Keratinocyte (primary cell): ENCODE data around the gene KCNT2. TPM values are rescaled to one million over a fixed set of nuclear protein-coding genes. Genes with fewer than 3 reads are reported as not detected.

Experiments used
- DNase-seq: peaks from one replicate; pipeline ENCODE4 v3.0.0-alpha.2; 2011; ENCODE audit warnings: low read depth, missing footprints, low spot score
- FAIRE-seq: peaks from 2 replicates; lab custom pipeline; 2011; peaks lifted over from hg19 to GRCh38; lab: Jason Lieb, UNC
- H2AFZ ChIP-seq: 2 replicates; pipeline ENCODE4 v1.6.0; 2012; ENCODE audit warnings: low read length, control low read depth, inconsistent platforms; ENCODE audit not compliant: control insufficient read depth
- H3K27ac ChIP-seq: 2 replicates; pipeline ENCODE4 v1.5.1; 2011; ENCODE audit warnings: low read length; ENCODE audit not compliant: control insufficient read depth, insufficient read depth
- H3K27me3 ChIP-seq: 3 replicates; pipeline ENCODE4 v1.6.0; 2011; ENCODE audit warnings: low read length; ENCODE audit not compliant: control insufficient read depth, insufficient read depth; ENCODE audit errors: extremely low read depth
- H3K36me3 ChIP-seq, 2 experiments: 2 replicates in 1 of 2; 3 replicates in 1 of 2; pipeline ENCODE4 v1.5.1; 2011; ENCODE audit warnings: low read length in 2 of 2, mild to moderate bottlenecking in 1 of 2; ENCODE audit not compliant: control insufficient read depth in 2 of 2, insufficient read depth in 2 of 2; ENCODE audit errors: extremely low read depth in 1 of 2
- H3K4me1 ChIP-seq: 3 replicates; pipeline ENCODE4 v1.5.1; 2011; ENCODE audit warnings: low read length; ENCODE audit not compliant: control insufficient read depth, insufficient read depth; ENCODE audit errors: extremely low read depth
- H3K4me2 ChIP-seq: 3 replicates; pipeline ENCODE4 v1.6.0; 2011; ENCODE audit warnings: low read depth, low read length; ENCODE audit not compliant: control insufficient read depth, insufficient read depth; ENCODE audit errors: extremely low read depth
- H3K4me3 ChIP-seq, 3 experiments: fragments of 200-600 bp in 1 of 3; sonication (generic) in 1 of 3; 2 replicates in 2 of 3; 3 replicates in 1 of 3; pipeline ENCODE4 v1.5.1; 2011 to 2016; ENCODE audit warnings: low read length in 3 of 3, mild to moderate bottlenecking in 3 of 3, control low read depth in 2 of 3, inconsistent platforms in 1 of 3, low read depth in 1 of 3, mixed read lengths in 1 of 3, mixed run types in 1 of 3, moderate library complexity in 1 of 3; ENCODE audit not compliant: control insufficient read depth in 2 of 3, insufficient read depth in 2 of 3; ENCODE audit errors: extremely low read depth in 1 of 3
- H3K79me2 ChIP-seq: 2 replicates; pipeline ENCODE4 v1.6.0; 2012; ENCODE audit warnings: low read length; ENCODE audit not compliant: control insufficient read depth, insufficient read depth
- H3K9ac ChIP-seq: 3 replicates; pipeline ENCODE4 v1.6.0; 2011; ENCODE audit warnings: low read length; ENCODE audit not compliant: control insufficient read depth, insufficient read depth; ENCODE audit errors: extremely low read depth
- H3K9me1 ChIP-seq: 3 replicates; pipeline ENCODE4 v1.6.0; 2011; ENCODE audit warnings: low read length; ENCODE audit not compliant: control insufficient read depth, insufficient read depth; ENCODE audit errors: extremely low read depth
- H3K9me3 ChIP-seq: 2 replicates; pipeline ENCODE4 v1.5.1; 2012; ENCODE audit warnings: low read depth, low read length; ENCODE audit not compliant: control insufficient read depth
- H4K20me1 ChIP-seq: 3 replicates; pipeline ENCODE4 v1.6.0; 2011; ENCODE audit warnings: low read length; ENCODE audit not compliant: control insufficient read depth, insufficient read depth; ENCODE audit errors: extremely low read depth
- CTCF ChIP-seq, 3 experiments: IDR thresholded peaks in 1 of 3; conservative IDR thresholded peaks in 1 of 3; optimal IDR thresholded peaks in 1 of 3; 2 replicates in 2 of 3; 3 replicates in 1 of 3; pipeline versions ENCODE3 to v1.5.1; 2011; ENCODE audit warnings: low read length in 3 of 3, mild to moderate bottlenecking in 3 of 3, moderate library complexity in 2 of 3, control low read depth in 1 of 3, inconsistent platforms in 1 of 3; ENCODE audit not compliant: insufficient read depth in 2 of 3; ENCODE audit errors: extremely low read depth in 1 of 3
- EZH2 ChIP-seq: IDR thresholded peaks from one replicate; pipeline ENCODE4 v1.6.1; 2012; ENCODE audit warnings: inconsistent platforms, mild to moderate bottlenecking, low read length, moderate library complexity
- dilution Hi-C: fragments of 300-500 bp; cut with MboI; formaldehyde crosslinking; loops from one replicate; pipeline ENCODE4 v1.7.0; 2020; ENCODE audit warnings: low sequenced_read_pairs; ENCODE audit not compliant: extremely low pct_ligation_motif_present
- polyA plus RNA-seq, 5 experiments: library from polyadenylated mRNA; depleted of rRNA in 3 of 5; stranded (reverse) in 3 of 5; stranded (forward) in 1 of 5; unstranded in 1 of 5; fragments of >200 nt; gene quantifications; 1 replicate in 1 of 5; 2 replicates in 3 of 5; 3 replicates in 1 of 5; pipeline versions ENCODE4 v1.2.1 to v1.2.3, GENCODE V29; 2011 to 2012; ENCODE audit warnings: missing spikeins in 2 of 5, low read depth in 1 of 5, low replicate concordance in 1 of 5

KCNT2 gene
- polyA plus RNA-seq, 1 donor (not counting 4 experiments of a cell fraction or from before 2014, with no cell fraction given): not detected

DNA sequence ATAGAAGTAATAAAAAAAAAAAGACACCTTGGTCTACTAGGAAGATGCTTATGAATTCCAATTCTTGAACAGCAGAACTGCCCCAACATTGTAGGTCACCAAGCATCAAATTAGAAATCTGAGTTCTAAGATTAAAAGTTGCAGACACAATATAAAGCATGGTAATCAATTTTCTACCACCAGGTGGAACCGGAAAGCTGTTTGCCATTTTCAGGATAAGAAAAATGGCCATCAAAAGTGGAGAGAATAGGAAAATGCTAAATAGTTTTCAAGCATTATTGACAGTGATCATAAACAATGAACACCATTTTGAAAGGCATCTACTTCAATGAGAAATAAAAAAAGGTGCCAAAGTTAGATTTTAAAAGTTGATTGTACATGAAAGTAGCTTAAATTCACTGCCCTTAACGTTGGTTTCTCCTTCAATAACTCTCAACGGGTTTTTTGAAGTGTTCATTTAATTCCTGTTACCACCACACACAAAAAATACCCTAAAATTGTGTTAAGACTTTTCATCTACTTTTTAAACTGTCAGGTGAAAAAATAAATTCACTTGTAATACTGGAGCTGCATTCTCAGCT, 252.9 kb downstream of the KCNT2 start:
- Histone ChIP-seq H3K4me2 (no peak overlapping the region), H3K27ac (no peak overlapping the region), H3K9me1 (no peaks in the 10 kb centered on the region), H3K27me3 (no peaks in the 10 kb centered on the region), H3K4me1 (peaks cover 2% of the 10 kb centered on the region), H3K9me3 (no peaks in the 10 kb centered on the region), H3K9ac (no peak overlapping the region), H3K36me3 (no peaks in the 10 kb centered on the region), H2AFZ (no peak overlapping the region), H4K20me1 (no peaks in the 10 kb centered on the region), H3K79me2 (no peaks in the 10 kb centered on the region), H3K4me3 (no peak overlapping the region)
- FAIRE-seq (peak; percentile 59), DNase-seq (no peak)
- TF ChIP-seq EZH2 (no peak), CTCF (optimal IDR thresholded peaks at IDR 0.05 in 1 of 3, IDR thresholded peaks at IDR 0.05 in 1 of 3, conservative IDR thresholded peaks at IDR 0.05 in 1 of 3; ENCODE audit: extremely low read depth in 1 of 3, insufficient read depth in 2 of 3, low read length in 3 of 3) (peak in 2 of 3 experiments; percentile 42 to 52)
- dilution Hi-C loops: no loop called here

GRCh38 chr1:196344453-196344852, 263.8 kb downstream of the KCNT2 start:
- dilution Hi-C loops: loop anchor here (25.0 kb wide), 1 partner anchor 318 kb away; the partner anchor contains the start of gene CFH
- no peak overlapping the region for H3K27ac ChIP-seq
- TF ChIP-seq EZH2 (no peak), CTCF (optimal IDR thresholded peaks at IDR 0.05 in 1 of 3, IDR thresholded peaks at IDR 0.05 in 1 of 3, conservative IDR thresholded peaks at IDR 0.05 in 1 of 3; ENCODE audit: extremely low read depth in 1 of 3, insufficient read depth in 2 of 3, low read length in 3 of 3) (no peak)
- no peak for DNase-seq
- no peaks in the 10 kb centered on the region for H3K9me1 ChIP-seq
- no peaks in the 10 kb centered on the region for H4K20me1 ChIP-seq
- no peak overlapping the region for H2AFZ ChIP-seq
- H3K4me2 ChIP-seq: no peak overlapping the region
- no peak overlapping the region for H3K4me3 ChIP-seq
- no peaks in the 10 kb centered on the region for H3K4me1 ChIP-seq
- FAIRE-seq: no peak
- no peaks in the 10 kb centered on the region for H3K27me3 ChIP-seq
- H3K9me3 ChIP-seq: no peaks in the 10 kb centered on the region
- no peaks in the 10 kb centered on the region for H3K79me2 ChIP-seq
- no peak overlapping the region for H3K9ac ChIP-seq
- no peaks in the 10 kb centered on the region for H3K36me3 ChIP-seq
